HEK293 (cell line): Measurements from ENCODE around the gene CRY1.

Source experiments
- CTCF ChIA-PET: fragments of 350-600 bp; formaldehyde crosslinking; extraction: SDS; loops from one replicate; lab custom pipeline; 2021; ENCODE audit warnings: antibody characterized with exemption; lab: Yijun Ruan, JAX
- POLR2A ChIA-PET: fragments of 300-600 bp; formaldehyde crosslinking; extraction: SDS; loops from one replicate; lab custom pipeline; 2020; ENCODE audit warnings: antibody characterized with exemption, inconsistent platforms; lab: Yijun Ruan, JAX
- H3K27ac ChIP-seq: fragments of 200-500 bp; sonication (Bioruptor generic); 2 replicates; pipeline ENCODE4 v1.5.1; 2014; ENCODE audit warnings: low read depth, low read length, control low read depth, inconsistent platforms; ENCODE audit errors: extremely low read depth
- H3K36me3 ChIP-seq, 2 experiments: fragments of 200-500 bp in 1 of 2; sonication (Bioruptor generic) in 1 of 2; 1 replicate in 1 of 2; 2 replicates in 1 of 2; pipeline ENCODE4 v1.5.1; 2014 to 2017; ENCODE audit warnings: inconsistent platforms in 2 of 2, low read length in 2 of 2; ENCODE audit not compliant: control insufficient read depth in 2 of 2, insufficient read depth in 1 of 2
- H3K4me1 ChIP-seq: fragments of 200-500 bp; sonication (Bioruptor generic); 2 replicates; pipeline ENCODE4 v1.5.1; 2014; ENCODE audit warnings: mild to moderate bottlenecking, low read length, inconsistent platforms; ENCODE audit not compliant: control insufficient read depth, insufficient read depth
- H3K4me3 ChIP-seq: 2 replicates; pipeline ENCODE4 v1.5.1; 2011; ENCODE audit warnings: low read depth, mild to moderate bottlenecking, control low read depth, low read length, moderate library complexity
- H3K9me3 ChIP-seq: fragments of 200-500 bp; sonication (Bioruptor generic); 2 replicates; pipeline ENCODE4 v1.5.1; 2014; ENCODE audit warnings: low read depth, low read length, inconsistent platforms; ENCODE audit not compliant: control insufficient read depth, insufficient read depth
- AEBP2 ChIP-seq: fragments of 450-650 bp; formaldehyde crosslinking; IDR thresholded peaks from 2 replicates; pipeline ENCODE4 v1.5.1; 2016; ENCODE audit warnings: missing biosample characterization, missing genetic modification characterization, borderline replicate concordance
- OVOL3 ChIP-seq: fragments of 450-650 bp; formaldehyde crosslinking; IDR thresholded peaks from 2 replicates; pipeline ENCODE4 v1.5.1; 2016; ENCODE audit warnings: missing biosample characterization, missing genetic modification characterization
- PRDM6 ChIP-seq: fragments of 450-650 bp; formaldehyde crosslinking; IDR thresholded peaks from 2 replicates; pipeline ENCODE4 v1.5.1; 2017; ENCODE audit warnings: missing biosample characterization, missing genetic modification characterization
- SP2 ChIP-seq: fragments of 450-650 bp; formaldehyde crosslinking; IDR thresholded peaks from 2 replicates; pipeline ENCODE4 v1.5.1; 2016; ENCODE audit warnings: missing biosample characterization, missing genetic modification characterization
- SP3 ChIP-seq: fragments of 450-650 bp; formaldehyde crosslinking; IDR thresholded peaks from 2 replicates; pipeline ENCODE4 v1.5.1; 2016; ENCODE audit warnings: missing biosample characterization, missing genetic modification characterization
- ZFP37 ChIP-seq: fragments of 450-650 bp; formaldehyde crosslinking; IDR thresholded peaks from 2 replicates; pipeline ENCODE4 v1.5.1; 2016; ENCODE audit warnings: missing biosample characterization, missing genetic modification characterization
- ZNF112 ChIP-seq: fragments of 450-650 bp; formaldehyde crosslinking; IDR thresholded peaks from 2 replicates; pipeline ENCODE4 v1.5.0; 2017; ENCODE audit warnings: missing biosample characterization, missing genetic modification characterization
- ZNF214 ChIP-seq: fragments of 450-650 bp; formaldehyde crosslinking; IDR thresholded peaks from 2 replicates; pipeline ENCODE4 v1.5.1; 2017; ENCODE audit warnings: missing biosample characterization, mild to moderate bottlenecking, missing genetic modification characterization, borderline replicate concordance
- ZNF350 ChIP-seq: fragments of 450-650 bp; formaldehyde crosslinking; IDR thresholded peaks from 2 replicates; pipeline ENCODE4 v1.5.0; 2017; ENCODE audit warnings: missing biosample characterization, mild to moderate bottlenecking, missing genetic modification characterization
- ZNF37A ChIP-seq: fragments of 450-650 bp; IDR thresholded peaks from 2 replicates; pipeline ENCODE4 v1.5.1; 2018; ENCODE audit warnings: missing biosample characterization, missing genetic modification characterization
- ZNF596 ChIP-seq: fragments of 450-650 bp; IDR thresholded peaks from 2 replicates; pipeline ENCODE4 v1.5.0; 2018; ENCODE audit warnings: missing biosample characterization, mild to moderate bottlenecking, missing genetic modification characterization, moderate library complexity
- ZNF629 ChIP-seq: fragments of 450-650 bp; formaldehyde crosslinking; IDR thresholded peaks from 2 replicates; pipeline ENCODE4 v1.5.1; 2017; ENCODE audit warnings: missing biosample characterization, missing genetic modification characterization
- ZNF768 ChIP-seq: fragments of 450-650 bp; formaldehyde crosslinking; IDR thresholded peaks from 2 replicates; pipeline ENCODE4 v1.5.1; 2018; ENCODE audit warnings: missing biosample characterization, mild to moderate bottlenecking, missing genetic modification characterization
- TF ChIP-seq, protein P1 (sequence below): fragments of 450-650 bp; formaldehyde crosslinking; IDR thresholded peaks from 2 replicates; pipeline ENCODE4 v1.5.1; 2016; ENCODE audit warnings: missing biosample characterization, missing genetic modification characterization
- TF ChIP-seq, protein P2 (sequence below): fragments of 450-650 bp; formaldehyde crosslinking; IDR thresholded peaks from 2 replicates; pipeline ENCODE4 v1.5.1; 2017; ENCODE audit warnings: missing biosample characterization, missing genetic modification characterization
- TF ChIP-seq, protein P3 (sequence below): fragments of 450-650 bp; formaldehyde crosslinking; IDR thresholded peaks from 2 replicates; pipeline ENCODE4 v1.5.1; 2016; ENCODE audit warnings: missing biosample characterization, missing genetic modification characterization

The CRY1 gene

GRCh38 chr12:107118624-107119023, 25.3 kb upstream of the CRY1 start (continued):
- TF ChIP-seq AEBP2 (tag by site-specific recombination): no peak
- TF ChIP-seq ZNF214 (tag by site-specific recombination): no peak
- TF ChIP-seq, protein P1, sequence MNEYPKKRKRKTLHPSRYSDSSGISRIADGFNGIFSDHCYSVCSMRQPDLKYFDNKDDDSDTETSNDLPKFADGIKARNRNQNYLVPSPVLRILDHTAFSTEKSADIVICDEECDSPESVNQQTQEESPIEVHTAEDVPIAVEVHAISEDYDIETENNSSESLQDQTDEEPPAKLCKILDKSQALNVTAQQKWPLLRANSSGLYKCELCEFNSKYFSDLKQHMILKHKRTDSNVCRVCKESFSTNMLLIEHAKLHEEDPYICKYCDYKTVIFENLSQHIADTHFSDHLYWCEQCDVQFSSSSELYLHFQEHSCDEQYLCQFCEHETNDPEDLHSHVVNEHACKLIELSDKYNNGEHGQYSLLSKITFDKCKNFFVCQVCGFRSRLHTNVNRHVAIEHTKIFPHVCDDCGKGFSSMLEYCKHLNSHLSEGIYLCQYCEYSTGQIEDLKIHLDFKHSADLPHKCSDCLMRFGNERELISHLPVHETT (tag by site-specific recombination): no peak

DNA sequence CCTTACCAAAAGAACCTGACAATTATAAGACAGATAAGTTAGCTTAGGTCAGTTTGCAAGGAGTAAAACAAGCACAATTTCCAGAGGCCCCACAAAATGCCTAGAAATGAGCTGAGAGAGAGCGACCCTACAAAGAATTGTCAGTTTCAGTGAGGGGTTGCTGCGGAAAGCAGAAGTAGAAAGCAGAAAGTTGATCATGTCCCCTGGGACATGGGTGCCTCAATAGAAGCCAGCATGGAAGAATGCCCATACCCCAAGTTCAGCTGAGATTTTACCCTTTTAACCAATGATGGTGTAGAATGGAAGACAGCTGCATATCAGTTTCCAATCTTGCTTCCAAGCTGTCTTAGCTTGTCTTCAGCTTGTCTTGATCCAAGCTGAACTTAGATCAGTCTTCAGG, 21.8 kb upstream of the CRY1 start:
- Histone ChIP-seq H3K36me3 (no peaks in the 10 kb centered on the region), H3K4me3 (no peak overlapping the region), H3K27ac (no peak overlapping the region), H3K9me3 (no peaks in the 10 kb centered on the region), H3K4me1 (no peaks in the 10 kb centered on the region)
- TF ChIP-seq ZNF37A (tag by site-specific recombination): no peak
- TF ChIP-seq ZFP37 (tag by site-specific recombination): no peak
- no peak for TF ChIP-seq AEBP2 (tag by site-specific recombination)
- TF ChIP-seq, protein P2, sequence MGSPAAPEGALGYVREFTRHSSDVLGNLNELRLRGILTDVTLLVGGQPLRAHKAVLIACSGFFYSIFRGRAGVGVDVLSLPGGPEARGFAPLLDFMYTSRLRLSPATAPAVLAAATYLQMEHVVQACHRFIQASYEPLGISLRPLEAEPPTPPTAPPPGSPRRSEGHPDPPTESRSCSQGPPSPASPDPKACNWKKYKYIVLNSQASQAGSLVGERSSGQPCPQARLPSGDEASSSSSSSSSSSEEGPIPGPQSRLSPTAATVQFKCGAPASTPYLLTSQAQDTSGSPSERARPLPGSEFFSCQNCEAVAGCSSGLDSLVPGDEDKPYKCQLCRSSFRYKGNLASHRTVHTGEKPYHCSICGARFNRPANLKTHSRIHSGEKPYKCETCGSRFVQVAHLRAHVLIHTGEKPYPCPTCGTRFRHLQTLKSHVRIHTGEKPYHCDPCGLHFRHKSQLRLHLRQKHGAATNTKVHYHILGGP (tag by site-specific recombination): no peak
- no peak for TF ChIP-seq ZNF350
- TF ChIP-seq, protein P3, sequence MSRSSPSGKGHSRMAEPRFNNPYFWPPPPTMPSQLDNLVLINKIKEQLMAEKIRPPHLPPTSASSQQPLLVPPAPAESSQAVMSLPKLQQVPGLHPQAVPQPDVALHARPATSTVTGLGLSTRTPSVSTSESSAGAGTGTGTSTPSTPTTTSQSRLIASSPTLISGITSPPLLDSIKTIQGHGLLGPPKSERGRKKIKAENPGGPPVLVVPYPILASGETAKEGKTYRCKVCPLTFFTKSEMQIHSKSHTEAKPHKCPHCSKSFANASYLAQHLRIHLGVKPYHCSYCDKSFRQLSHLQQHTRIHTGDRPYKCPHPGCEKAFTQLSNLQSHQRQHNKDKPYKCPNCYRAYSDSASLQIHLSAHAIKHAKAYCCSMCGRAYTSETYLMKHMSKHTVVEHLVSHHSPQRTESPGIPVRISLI (tag by site-specific recombination): no peak
- TF ChIP-seq ZNF768 (tag by site-specific recombination): no peak
- TF ChIP-seq ZNF596 (tag by site-specific recombination): no peak
- TF ChIP-seq SP2 (tag by site-specific recombination): no peak
- TF ChIP-seq ZNF112 (tag by site-specific recombination): no peak
- no peak for TF ChIP-seq SP3 (tag by site-specific recombination)
- TF ChIP-seq ZNF629 (tag by site-specific recombination): no peak
- TF ChIP-seq OVOL3: no peak
- CTCF ChIA-PET: interaction anchor here (1.2 to 2.4 kb wide), 2 partner anchors 12 to 17 kb away, joined by 3 to 8 read pairs; no protein-coding TSS in a partner anchor
- POLR2A ChIA-PET: no interaction called here

- Histone ChIP-seq H3K4me3 (no peak overlapping the region), H3K27ac (no peak overlapping the region), H3K36me3 (no peaks in the 10 kb centered on the region), H3K4me1 (no peaks in the 10 kb centered on the region), H3K9me3 (no peaks in the 10 kb centered on the region)
- ChIA-PET CTCF (interaction anchor here (0.9 to 2.4 kb wide), 6 partner anchors 11 to 536 kb away, joined by 3 to 10 read pairs (median 4); no protein-coding TSS in a partner anchor), POLR2A (no interaction called here)
- TF ChIP-seq PRDM6 (tag by site-specific recombination): peak; percentile 55
- TF ChIP-seq ZFP37 (tag by site-specific recombination): no peak
Measured at GRCh38 chr12:107111314-107111713, 18.0 kb upstream of the CRY1 start.
